Measurements from ENCODE around the gene CCDC192.
"Not testable (repeated sequence)": the region's sequence is repeated elsewhere in the genome, so short reads cannot be mapped to it uniquely, and the experiment has no call there.

Gene CCDC192

GRCh38 chr5:127762412-127762811, 59.2 kb downstream of the CCDC192 start:
- no peak for DNase-seq (ENCODE audit: low read depth)

GRCh38 chr5:127766676-127767335, 63.6 kb downstream of the CCDC192 start:
- no peak for DNase-seq (ENCODE audit: low read depth)

- DNase-seq (ENCODE audit: low read depth) = no peak
These were observed 66.2 kb downstream of the CCDC192 start for GRCh38 chr5:127769386-127769785.

GRCh38 chr5:127770272-127770671, 67.1 kb downstream of the CCDC192 start:
- no peak for DNase-seq (ENCODE audit: low read depth)

GRCh38 chr5:127772531-127772930, 69.3 kb downstream of the CCDC192 start:
- DNase-seq (ENCODE audit: low read depth) = no peak

GRCh38 chr5:127774221-127774620, 71.0 kb downstream of the CCDC192 start:
- DNase-seq (ENCODE audit: low read depth) = no peak

GRCh38 chr5:127776477-127776876, 73.3 kb downstream of the CCDC192 start:
- DNase-seq (ENCODE audit: low read depth) = no peak

- no peak for DNase-seq (ENCODE audit: low read depth)
These were observed 74.8 kb downstream of the CCDC192 start for GRCh38 chr5:127777957-127778356.

GRCh38 chr5:127782450-127782849, 79.3 kb downstream of the CCDC192 start:
- not testable (repeated sequence) for DNase-seq (ENCODE audit: low read depth)

GRCh38 chr5:127785098-127785927, 82.1 kb downstream of the CCDC192 start:
- no peak for DNase-seq (ENCODE audit: low read depth)

GRCh38 chr5:127791439-127791838, 88.2 kb downstream of the CCDC192 start:
- no peak for DNase-seq (ENCODE audit: low read depth)

GRCh38 chr5:127791908-127792307, 88.7 kb downstream of the CCDC192 start:
- DNase-seq (ENCODE audit: low read depth) = not testable (repeated sequence)

GRCh38 chr5:127793052-127793451, 89.9 kb downstream of the CCDC192 start:
- no peak for DNase-seq (ENCODE audit: low read depth)

- no peak for DNase-seq (ENCODE audit: low read depth)
These were observed 90.7 kb downstream of the CCDC192 start for GRCh38 chr5:127793879-127794278.

GRCh38 chr5:127796211-127796610, 93.0 kb downstream of the CCDC192 start:
- DNase-seq (ENCODE audit: low read depth) = no peak

- no peak for DNase-seq (ENCODE audit: low read depth)
These were observed 96.2 kb downstream of the CCDC192 start for GRCh38 chr5:127799293-127799905.

GRCh38 chr5:127801751-127802476, 98.7 kb downstream of the CCDC192 start:
- no peak for DNase-seq (ENCODE audit: low read depth)

GRCh38 chr5:127802477-127802865, 99.3 kb downstream of the CCDC192 start:
- no peak for DNase-seq (ENCODE audit: low read depth)

- DNase-seq (ENCODE audit: low read depth) = no peak
These were observed 101.8 kb downstream of the CCDC192 start for GRCh38 chr5:127804886-127805426.

GRCh38 chr5:127805448-127805847, 102.3 kb downstream of the CCDC192 start:
- DNase-seq (ENCODE audit: low read depth) = no peak

- DNase-seq (ENCODE audit: low read depth) = no peak
These were observed 103.6 kb downstream of the CCDC192 start for GRCh38 chr5:127806776-127807175.

GRCh38 chr5:127809533-127809932, 106.3 kb downstream of the CCDC192 start:
- no peak for DNase-seq (ENCODE audit: low read depth)
